IPS-NIHi7 (cell line): ENCODE measurements around the gene PDGFA.

Experiments used
- DNase-seq: peaks from one replicate; pipeline ENCODE4 v3.0.0; 2012; ENCODE audit warnings: mixed read lengths; ENCODE audit errors: extremely low spot score

PDGFA gene

GRCh38 chr7:517774-518629, 1.6 kb downstream of the PDGFA start:
- no peak for DNase-seq

DNA sequence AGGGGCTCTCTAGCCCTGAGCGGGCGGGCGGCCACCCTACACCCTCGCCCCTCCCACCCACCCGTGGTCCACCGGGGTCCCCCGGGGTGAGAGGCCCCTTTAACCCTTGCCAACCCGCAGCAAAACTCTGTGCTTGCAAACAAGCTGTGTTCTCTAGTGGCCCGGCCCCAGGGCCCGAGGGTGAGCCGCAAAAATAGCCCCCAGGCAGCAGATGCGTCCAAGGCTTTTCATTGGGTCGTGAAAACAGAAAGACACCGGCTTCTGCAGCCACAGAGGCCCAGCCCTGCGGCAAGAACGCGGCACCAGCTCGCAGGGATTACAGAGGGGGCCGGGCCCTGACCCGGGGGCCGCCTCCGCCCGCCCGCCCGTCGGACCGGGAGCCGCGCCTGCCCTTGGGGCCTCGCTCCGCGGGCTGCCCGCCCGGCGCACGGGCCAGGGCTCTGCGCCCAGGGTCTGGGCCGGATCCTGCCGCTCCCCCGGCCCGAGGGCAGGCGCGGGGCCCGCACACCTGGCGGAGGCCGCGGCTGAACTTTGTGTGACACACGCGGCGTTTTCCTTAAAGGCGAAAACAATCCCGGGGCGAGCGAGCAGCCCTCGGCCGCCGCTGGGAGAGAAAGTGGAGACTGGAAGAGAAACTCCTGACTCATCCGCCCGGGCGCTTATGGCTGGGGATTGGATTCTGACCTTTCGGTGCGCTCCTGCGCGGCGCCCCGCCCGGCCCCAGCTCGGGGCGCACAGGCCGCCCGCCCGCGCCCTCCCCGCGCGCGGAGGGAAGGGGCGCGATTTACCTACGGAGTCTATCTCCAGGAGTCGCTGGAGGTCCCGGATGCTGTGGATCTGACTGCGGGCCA, 2.8 kb downstream of the PDGFA start:
- no peak for DNase-seq

GRCh38 chr7:516216-516605, 3.4 kb downstream of the PDGFA start:
- no peak for DNase-seq

- peak; percentile 69 for DNase-seq
These were observed 4.0 kb downstream of the PDGFA start for GRCh38 chr7:515628-516027.

DNA sequence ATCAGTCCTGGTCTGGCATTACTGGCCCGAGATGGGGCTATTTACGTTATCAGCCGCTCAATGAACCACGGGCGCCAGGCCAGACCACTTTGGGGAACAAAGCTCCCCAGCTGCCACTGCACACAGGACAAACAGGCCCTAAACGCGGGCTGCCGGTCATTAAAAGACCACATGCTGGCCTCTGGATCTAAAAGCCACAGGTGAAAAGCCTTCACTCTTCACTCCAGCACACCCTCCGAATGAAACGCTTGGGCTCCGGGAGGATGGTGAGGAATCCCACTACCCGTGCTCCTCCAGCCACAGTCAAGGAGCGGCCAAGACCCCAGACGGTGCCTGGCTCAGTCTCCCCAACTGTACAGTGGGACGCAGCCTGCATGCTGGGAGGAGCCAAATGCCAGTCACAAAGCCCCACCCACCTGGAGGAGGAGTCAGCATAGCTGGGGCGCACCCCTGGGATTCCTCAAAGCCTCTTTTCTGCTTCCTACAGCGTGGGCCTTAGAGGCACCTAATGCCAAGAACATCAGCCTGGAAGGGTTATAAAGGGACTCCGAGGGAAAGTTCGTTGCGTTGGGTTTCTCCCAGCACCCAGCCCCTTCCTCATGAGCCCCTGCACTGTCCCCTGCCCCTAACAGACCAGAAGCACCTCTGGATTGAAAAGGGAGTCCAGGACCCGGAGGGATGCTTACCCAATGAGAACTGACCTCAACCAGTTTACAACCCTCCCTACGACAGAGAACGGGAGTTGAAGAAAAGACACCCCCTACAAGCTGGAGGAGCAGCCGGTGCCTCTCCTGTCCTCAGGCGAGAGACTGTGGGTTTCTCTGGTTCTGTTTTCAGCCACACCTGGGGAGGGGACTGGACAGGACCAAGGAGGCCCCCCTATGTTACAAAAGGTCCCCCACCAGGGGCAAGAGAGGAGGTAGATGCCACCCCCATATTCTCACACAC, 4.7 kb downstream of the PDGFA start:
- DNase-seq = peak; percentile 65

DNA sequence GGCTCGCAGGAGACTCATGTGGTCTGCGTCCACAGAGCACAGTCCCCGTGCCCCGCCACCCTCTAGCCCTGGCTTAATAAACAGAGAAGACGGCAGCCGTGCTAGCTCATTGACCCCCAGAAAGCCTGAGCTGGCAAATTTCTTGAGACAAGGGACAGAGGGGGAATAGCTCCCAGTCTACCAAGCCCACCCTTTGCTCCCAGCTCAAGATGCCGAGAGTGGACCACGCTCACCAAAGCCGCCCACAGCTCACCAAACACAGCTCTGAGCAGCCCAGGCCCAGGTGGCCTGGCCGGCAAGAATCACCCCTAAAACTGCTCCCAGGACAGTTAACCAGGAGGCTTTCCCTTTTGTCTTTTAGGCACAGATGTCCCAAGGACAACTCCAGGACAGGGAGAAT, 5.4 kb downstream of the PDGFA start:
- no peak for DNase-seq

DNA sequence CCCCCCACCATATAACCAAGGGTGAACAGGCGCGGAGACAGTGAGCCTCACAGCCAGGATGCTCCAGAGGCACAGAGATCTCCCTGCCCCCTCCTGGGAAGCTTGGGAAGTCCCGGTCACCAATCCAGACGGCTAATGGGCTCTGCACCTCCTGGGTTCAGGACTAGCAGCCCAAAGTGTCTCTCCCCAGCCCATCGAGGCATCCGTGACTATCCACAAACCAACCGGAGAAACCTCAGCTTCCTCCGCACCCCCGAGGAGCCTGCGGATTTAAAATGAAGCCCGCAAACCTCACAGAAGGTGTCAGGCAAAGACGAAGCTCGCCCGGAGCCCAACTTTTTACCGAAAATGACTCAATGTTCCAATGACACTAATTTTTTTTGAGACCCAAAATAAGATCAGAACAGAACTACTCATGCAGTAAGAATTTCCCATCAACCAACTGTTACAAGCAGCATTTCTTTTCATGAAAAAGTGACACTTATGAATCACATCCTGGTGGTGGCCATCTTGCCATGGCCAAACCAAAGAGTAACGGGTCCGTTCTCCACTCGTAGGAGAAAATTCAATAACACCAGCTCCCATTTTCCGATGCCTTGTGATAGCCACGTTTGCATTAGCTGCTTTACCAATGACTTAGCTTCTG, 6.0 kb downstream of the PDGFA start:
- DNase-seq = no peak

GRCh38 chr7:512541-513311, 6.9 kb downstream of the PDGFA start:
- no peak for DNase-seq

DNA sequence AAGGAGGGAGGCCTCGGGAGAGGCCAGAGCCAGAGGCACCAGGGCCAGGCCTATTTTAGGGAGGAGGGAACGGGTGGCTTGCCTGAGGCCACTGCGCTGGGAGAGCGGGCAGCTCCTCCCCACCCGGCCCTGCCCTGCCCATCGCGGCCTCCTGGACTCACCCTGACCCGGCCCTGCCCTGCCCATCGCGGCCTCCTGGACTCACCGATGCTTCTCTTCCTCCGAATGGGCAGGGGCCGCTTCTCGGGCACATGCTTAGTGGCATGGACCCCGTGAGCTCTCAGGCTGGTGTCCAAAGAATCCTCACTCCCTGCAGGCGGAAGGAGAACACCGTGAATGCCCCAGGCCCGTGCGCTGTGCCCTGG, 7.5 kb downstream of the PDGFA start:
- no peak for DNase-seq

- no peak for DNase-seq
These were observed 8.0 kb downstream of the PDGFA start for GRCh38 chr7:511476-512145.

GRCh38 chr7:510782-511281, 8.8 kb downstream of the PDGFA start:
- no peak for DNase-seq

GRCh38 chr7:510131-510481, 9.5 kb downstream of the PDGFA start:
- DNase-seq = no peak

DNA sequence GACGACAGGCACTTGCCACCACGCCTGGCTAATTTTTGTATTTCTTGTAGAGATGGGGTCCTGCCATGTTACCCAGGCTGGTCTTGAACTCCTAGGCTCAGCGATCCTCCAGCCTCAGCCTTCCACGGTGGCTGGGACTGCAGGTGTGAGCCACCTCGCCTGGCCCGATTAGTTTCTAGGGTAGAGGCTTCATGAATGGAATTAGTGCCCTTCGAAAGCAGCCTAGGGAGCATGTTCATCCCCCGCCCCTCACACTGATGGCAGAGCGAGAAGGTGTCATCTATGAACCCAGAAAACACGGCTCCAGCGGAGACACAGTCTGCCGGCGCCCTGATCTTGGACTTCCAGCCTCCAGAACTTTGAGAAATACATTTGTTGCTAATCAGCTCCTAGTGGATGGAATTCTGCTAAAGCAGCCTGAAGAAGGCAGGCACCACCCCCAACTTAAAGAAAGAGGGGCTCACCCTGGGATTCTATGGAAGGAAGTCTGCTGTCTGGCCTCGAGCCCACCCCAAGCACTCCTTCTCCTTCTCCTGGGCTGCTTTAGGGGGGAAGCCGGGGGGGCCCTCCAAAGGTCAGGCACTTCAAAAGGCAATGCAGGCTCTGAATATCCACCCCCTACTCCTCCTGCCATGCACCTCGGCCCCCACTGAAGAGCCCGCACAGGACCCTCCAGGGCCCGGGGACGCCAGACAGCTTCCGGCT, 10.1 kb downstream of the PDGFA start:
- no peak for DNase-seq

DNA sequence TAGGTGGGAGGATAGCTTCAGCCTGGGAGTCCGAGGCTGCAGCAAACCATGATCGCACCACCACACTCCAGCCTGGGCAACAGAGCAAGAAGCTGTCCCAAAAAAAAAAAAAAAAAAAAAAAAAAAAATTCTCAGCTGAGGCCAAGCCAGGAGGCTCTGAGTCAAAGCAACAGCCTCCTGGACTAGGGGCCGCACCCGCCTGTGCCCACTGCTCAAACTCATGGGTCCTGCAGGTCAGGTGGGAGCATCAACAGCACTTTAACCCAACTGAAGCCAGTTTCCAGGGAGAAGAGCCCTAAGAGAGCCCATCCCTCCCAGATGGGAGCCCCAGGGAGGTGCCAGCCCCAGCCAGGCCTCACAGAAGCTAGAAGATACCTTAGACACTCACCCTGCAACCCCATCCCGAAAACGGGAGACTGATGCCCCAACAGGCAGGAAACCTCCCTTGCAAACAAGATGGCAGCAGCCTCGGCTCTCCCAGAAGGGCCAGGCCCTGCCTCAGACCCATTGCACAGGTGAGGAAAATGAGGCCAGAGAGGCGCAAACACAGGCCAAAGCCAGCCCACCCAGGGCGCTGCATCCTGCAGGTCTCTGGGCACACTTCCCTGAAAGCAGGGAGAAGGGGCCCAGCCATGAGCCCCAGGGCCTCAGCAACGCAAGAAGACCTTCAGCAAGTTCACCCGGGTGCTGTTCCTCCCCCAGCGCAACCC, 11.0 kb downstream of the PDGFA start:
- DNase-seq = no peak

DNA sequence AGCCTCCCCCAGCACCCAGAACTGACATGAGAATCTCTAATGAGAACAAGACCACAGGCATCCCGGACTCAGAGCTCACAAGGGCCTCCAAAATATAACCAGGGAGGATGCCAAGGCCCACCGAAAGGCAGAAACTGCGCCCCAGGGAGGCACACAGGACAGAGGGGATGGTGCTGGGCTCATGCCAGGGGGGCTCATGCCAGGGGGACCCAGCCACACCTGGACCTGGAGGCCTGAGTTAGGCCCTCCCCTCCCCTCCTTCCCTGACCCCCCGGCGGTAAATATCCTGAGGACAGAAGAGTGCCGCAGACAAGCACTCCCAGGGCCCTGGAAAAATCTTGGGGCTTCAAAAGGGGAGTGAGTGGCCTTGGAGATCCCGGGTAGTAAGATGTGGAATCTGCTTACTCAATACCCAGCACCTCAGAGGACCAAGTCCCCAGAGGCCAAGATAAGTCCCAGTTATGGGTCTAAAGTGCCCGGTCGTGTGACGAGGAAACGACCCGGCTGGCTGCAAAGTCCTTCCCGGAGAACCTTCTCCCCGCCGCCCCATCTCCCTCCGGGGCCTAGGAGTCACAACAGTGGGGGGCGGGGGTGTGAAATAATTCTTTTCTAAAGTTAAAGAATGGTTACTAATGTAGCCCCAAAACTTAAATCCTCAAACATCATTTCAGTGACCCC, 11.9 kb downstream of the PDGFA start:
- no peak for DNase-seq

DNA sequence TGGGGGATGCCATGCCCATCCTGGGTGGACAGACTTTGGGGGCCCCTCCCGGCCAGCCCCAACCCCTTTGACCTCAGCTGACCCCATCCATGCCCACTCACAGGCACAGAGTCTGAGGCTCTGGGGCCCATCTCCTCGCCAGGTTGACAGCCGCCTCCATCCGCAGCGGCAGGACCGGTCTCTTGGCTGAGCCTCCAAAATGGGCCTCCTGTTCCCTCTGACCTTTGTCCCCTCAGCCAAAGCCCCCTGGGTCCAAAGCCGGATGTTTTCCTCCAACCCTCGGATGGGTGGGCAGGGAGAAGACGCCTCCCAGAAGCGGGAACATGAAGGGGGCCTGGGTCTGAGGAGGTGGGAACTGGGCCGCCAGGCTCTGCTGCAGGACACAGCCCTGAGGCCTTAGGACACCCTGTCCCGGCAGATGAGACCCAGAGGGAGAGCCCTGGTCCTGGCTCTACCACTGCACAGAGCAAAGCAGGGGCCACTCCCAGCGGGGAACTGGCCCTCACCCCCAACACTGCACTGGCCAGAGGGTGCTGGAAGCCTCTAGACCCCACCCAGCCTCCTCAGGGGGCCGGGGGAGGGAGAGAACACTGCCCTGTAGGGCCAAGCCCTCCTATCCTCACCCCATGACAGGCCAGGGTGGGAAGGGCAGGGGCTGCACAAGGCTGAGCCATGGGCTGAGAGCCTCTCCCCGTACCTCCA, 12.6 kb downstream of the PDGFA start:
- no peak for DNase-seq

GRCh38 chr7:506391-506831, 13.2 kb downstream of the PDGFA start:
- DNase-seq = no peak
